ENCODE results near the gene PPP2R5C.
A peak's percentile ranks its signal among the peaks of the same experiment; 100 is the strongest.

The PPP2R5C gene

DNA sequence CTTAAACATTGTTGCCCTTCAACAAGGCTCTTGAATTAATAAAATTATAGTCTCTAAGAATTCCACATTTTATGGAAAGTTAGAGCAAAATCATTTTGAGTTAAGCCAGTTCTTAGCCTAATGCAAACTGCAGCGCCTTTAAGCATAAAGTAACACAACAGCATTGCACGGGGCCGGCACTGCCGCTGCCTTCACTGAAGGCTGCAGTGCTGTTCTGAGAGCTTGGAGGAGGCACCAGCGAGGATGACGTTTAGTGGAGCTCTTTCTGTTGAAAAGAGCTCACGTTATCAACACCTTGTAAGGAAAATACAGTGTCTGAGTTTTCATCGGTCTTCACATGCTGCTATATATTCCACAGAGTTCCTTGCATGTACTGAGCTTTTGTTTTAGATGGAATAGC, 164.6 kb downstream of the PPP2R5C start:
- DNase-seq: no peak

GRCh38 chr14:101926620-101927019, 165.1 kb downstream of the PPP2R5C start:
- no peak for DNase-seq

DNA sequence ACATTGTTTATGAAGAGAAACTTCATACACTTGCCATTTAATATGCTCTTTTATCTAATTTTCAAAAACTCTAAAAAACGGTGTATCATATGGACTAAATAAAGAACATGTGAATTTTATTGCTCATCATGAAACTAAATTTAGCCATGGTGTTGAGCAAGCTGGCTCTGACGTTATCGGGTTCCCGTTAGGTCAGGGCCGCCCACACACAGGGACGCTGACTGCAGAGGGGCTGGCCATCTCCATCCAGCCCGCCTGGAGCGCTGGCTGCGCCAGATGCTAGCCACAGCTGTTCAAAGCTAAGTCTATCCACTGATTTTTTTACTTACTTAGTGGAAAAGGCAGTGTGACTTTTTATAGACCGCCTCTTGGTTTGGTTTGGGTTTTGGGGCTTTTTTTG, 166.3 kb downstream of the PPP2R5C start:
- no peak for DNase-seq

- no peak for DNase-seq
These were observed 166.9 kb downstream of the PPP2R5C start for GRCh38 chr14:101928415-101928841.

- DNase-seq: no peak
These were observed 167.6 kb downstream of the PPP2R5C start for GRCh38 chr14:101929096-101929495.

DNA sequence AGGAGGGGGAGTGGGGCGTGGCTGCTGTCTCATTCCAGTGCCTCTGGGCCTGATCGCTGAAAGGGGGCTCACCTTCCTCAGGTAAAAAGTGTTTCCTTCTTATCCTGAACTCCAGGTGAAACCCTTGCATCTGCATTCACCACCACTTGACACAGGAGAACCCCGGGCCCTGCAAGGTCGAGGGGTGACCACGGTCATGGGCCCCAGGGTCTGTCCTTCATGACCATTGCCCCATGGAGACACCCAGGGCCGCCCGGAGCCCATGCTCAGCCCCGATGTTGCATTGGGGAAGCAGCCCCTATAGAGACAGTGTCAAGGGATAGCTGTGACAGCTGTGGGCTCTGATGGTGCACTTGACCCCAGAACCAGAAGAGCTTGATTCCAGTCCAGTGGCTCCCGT, 168.4 kb downstream of the PPP2R5C start:
- no peak for DNase-seq

GRCh38 chr14:101932673-101933072, 171.2 kb downstream of the PPP2R5C start:
- DNase-seq: no peak

DNA sequence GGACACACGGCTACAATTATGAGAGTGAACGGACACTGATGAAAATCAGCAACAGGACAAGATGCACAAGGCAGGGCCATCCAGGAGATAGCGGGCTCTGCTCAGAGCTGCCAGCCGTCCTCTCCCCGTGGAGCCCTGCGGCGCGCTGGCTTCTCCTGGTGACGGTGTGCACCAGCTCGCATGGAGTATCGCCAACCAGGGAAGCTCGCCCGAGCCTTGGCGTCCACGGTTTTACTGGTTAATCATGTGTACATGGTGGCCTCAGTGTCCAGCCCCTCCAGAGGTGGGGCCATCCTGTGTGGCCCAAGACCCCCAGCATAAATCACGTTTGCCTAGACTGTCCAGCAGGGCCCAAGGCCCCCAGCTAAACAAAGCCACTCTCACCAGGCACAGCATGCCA, 171.7 kb downstream of the PPP2R5C start:
- no peak for DNase-seq

- DNase-seq: no peak
These were observed 173.2 kb downstream of the PPP2R5C start for GRCh38 chr14:101934601-101935150.

GRCh38 chr14:101937926-101938767, 176.6 kb downstream of the PPP2R5C start:
- no peak for DNase-seq

DNA sequence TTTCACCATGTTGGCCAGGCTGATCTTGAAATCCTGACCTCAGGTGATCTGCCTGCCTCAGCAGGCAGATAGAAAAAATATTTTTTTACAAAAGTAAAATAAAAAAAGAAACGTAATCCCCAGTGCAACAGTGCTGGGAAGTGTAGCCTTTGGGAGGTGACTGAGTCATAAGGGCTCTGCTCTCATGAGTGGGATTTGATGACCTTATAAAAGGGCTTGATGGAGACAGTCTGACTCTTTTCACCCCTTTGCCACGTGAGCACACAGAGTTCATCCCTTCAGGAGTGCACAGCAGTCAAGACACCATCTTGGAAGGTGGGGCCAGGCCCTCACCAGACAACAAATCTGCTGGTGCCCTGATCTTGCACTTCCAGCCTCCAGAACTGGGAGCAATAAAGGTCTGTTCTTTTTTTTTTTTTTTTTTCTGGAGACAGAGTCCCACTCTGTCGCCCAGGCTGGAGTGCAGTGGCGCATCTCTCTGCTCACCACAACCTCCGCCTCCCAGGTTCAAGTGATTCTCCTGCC, 178.2 kb downstream of the PPP2R5C start:
- no peak for DNase-seq

GRCh38 chr14:101944451-101944850, 182.9 kb downstream of the PPP2R5C start:
- DNase-seq: no peak

DNA sequence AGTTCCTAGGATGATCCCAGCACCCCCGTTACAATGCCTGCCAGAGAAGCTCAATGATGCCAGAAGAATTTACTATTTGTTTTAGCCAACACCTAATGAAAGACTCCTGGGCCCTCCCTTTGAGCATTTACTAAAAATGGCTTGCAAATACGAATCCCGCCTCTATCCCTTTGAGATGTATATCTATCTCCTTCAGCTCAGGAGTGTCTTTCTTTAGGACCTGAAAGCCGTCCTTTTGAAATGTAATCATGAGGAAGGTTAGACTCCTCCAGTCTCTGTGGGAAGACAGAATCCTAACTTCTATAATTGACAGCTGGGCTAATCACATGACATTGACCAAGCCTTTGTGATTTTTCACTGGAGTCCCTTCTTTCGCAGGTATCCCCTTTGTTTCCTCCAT, 183.7 kb downstream of the PPP2R5C start:
- DNase-seq: no peak

GRCh38 chr14:101947577-101947903, 186.0 kb downstream of the PPP2R5C start:
- DNase-seq: no peak

GRCh38 chr14:101947904-101948665, 186.6 kb downstream of the PPP2R5C start:
- peak; percentile 97 for DNase-seq

DNA sequence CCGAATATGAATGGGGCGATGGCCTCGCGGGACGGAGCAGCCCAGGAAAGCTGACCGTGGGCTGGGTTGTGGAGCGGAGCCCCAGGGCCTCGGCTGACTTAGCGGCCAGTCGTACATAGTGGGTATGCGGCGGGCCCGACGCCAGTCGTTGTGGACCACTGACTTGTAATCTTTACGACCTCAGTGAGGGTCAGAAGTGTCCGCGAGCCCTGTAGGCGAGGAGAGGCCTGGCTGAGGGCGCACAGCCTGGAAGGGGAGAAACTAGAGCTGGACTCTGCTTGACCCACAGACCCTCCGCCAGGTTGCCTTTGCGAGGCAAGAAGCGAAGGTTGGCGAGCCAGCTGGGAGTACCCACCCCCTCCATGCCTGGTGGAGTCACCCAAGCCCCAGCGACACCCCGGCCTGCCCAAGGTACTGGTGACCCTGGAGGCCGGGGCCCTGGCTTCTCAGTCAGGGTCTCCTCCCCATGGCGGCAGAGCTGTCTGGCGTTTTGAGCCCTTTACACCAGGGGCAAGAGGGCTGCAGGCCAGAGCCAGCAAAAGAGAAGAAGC, 187.2 kb downstream of the PPP2R5C start:
- no peak for DNase-seq

- DNase-seq: no peak
These were observed 188.6 kb downstream of the PPP2R5C start for GRCh38 chr14:101950100-101950499.

- no peak for DNase-seq
These were observed 189.2 kb downstream of the PPP2R5C start for GRCh38 chr14:101950516-101951215.

- no peak for DNase-seq
These were observed 191.6 kb downstream of the PPP2R5C start for GRCh38 chr14:101953151-101953550.

- DNase-seq: no peak
These were observed 193.0 kb downstream of the PPP2R5C start for GRCh38 chr14:101954501-101954900.

DNA sequence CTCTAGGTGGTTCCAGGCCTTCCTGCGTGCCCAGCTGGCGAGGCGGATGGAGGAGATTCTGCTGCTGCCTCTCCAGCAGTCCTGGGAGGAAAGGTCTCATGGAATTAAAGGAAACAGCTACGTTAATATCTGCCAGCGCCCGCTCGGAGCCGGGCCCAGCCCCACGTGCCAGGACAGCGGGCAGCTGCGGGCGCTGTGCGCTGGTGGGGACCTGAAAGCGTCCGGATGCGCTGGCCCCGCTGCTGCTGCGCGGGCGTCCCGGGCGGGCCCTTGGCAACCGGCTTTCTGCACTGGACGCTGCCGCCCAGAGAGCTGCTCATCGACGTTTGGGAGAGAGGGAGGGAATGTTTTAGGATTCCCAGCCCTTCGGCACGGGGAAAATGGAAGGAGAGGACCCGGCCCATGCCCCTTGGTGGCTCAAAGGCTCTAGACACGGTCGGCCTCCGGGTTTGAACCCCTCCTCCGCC, 194.2 kb downstream of the PPP2R5C start:
- no peak for DNase-seq

GRCh38 chr14:101956179-101956885, 194.8 kb downstream of the PPP2R5C start:
- no peak for DNase-seq

Data from NCI-H1417 treated with DMSO at 0.1 percent for 48 hours (cell line).